Mesangial cell (primary cell): ENCODE results near the gene SMAD2. TPM values are rescaled to one million over a fixed set of nuclear protein-coding genes. Genes with fewer than 3 reads are reported as not detected.

Experiments
- total RNA-seq: library from RNA; depleted of rRNA; stranded (reverse); fragments of >200 nt; gene quantifications from 2 replicates; pipeline ENCODE4 v1.2.3, GENCODE V29; 2015

Gene SMAD2
- 36.6 and 47.9 TPM in 2 replicates for total RNA-seq

DNA sequence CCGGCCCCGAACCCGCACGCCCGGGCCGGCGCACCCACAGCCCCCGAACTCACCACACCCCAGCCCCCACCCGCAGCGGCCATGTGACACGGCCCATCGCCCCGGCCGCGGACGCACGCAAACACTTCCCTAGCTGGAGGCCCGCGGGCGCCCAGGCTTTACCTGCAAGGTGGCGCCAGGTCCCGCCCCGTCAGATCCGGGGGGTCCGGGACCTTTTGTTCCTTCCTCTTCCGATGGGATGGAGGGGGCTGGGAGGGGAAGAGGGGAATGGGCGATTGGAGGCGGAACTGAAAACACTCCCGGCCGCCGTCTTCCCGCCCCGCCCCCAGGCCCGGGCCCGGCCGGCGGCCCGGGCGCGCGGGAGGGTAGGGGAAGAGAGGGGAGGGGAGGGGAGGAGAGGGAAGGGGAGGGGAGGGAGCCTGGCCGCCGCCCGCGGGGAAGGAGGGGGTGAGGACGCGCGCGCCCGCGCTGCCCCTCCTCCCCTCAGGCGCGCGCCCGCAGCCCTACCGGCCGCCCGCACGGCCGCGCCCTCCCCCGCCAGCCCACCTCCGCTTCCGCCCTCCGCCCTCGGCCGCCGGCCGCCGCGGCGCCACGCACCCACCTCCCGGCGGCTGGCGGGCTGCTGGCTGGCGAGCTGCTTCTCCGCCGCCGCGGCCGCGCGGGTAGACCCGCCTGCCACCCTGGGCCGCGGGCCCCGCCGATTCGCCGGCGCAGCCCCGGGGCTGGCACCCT lies at the start of gene SMAD2:
Gene SMAD2 (minus strand): TSS at position 461 of the 732 bp plus-strand sequence. CDS start 33,903 bp downstream, outside the sequence.

